GM10248 (cell line): ENCODE measurements around the gene LBX2.
"Not testable (repeated sequence)": the region's sequence is repeated elsewhere in the genome, so short reads cannot be mapped to it uniquely, and the experiment has no call there.

Source experiments
- CTCF ChIA-PET: fragments of 300-600 bp; sonication (Branson Sonifier 250); formaldehyde crosslinking; extraction: SDS; loops from one replicate; lab custom pipeline; 2021; ENCODE audit warnings: antibody characterized with exemption; lab: Yijun Ruan, JAX
- POLR2A ChIA-PET: fragments of 350-650 bp; sonication (Branson Sonifier 250); formaldehyde crosslinking; extraction: SDS; loops from one replicate; lab custom pipeline; 2020; ENCODE audit warnings: antibody characterized with exemption; lab: Yijun Ruan, JAX
- DNase-seq: peaks from one replicate; pipeline ENCODE4 v3.0.0; 2012; ENCODE audit errors: extremely low spot score
- CTCF ChIP-seq: IDR thresholded peaks from 2 replicates; pipeline ENCODE4 v1.5.1; 2012; ENCODE audit warnings: mild to moderate bottlenecking, low read depth; ENCODE audit errors: extremely low read depth, missing control alignments, control extremely low read depth

Gene LBX2

GRCh38 chr2:74489906-74490305 lies 9.5 kb downstream of the LBX2 start:
- DNase-seq, result no peak
- CTCF ChIA-PET, result interaction anchor here (0.9 to 2.5 kb wide), 6 partner anchors 9 to 99 kb away, joined by 3 to 10 read pairs (median 4); partner anchors contain the start of gene LBX2
- POLR2A ChIA-PET, result interaction anchor here (0.9 kb wide), 1 partner anchor 11 kb away, joined by 3 read pairs; no protein-coding TSS in a partner anchor
- TF ChIP-seq CTCF, result no peak

GRCh38 chr2:74488643-74489481 lies 10.5 kb downstream of the LBX2 start:
- no peak for DNase-seq
- TF ChIP-seq CTCF, result no peak
- ChIA-PET CTCF (interaction anchor here (0.6 to 3.3 kb wide), 7 partner anchors 8 to 99 kb away, joined by 3 to 15 read pairs (median 3); partner anchors contain the start of gene LBX2), POLR2A (interaction anchor here (0.9 kb wide), 1 partner anchor 12 kb away, joined by 3 read pairs; no protein-coding TSS in a partner anchor)

- TF ChIP-seq CTCF, result no peak
- DNase-seq, result no peak
- ChIA-PET POLR2A (no interaction called here), CTCF (interaction anchor here (3.3 kb wide), 1 partner anchor 102 kb away, joined by 15 read pairs; no protein-coding TSS in a partner anchor)
These were observed 13.3 kb downstream of the LBX2 start for GRCh38 chr2:74486141-74486540.

GRCh38 chr2:74483675-74484164 lies 15.7 kb downstream of the LBX2 start:
- not testable (repeated sequence) for DNase-seq
- ChIA-PET CTCF (interaction anchor here (1.0 to 5.3 kb wide), 20 partner anchors 9 to 127 kb away, joined by 3 to 106 read pairs (median 10); partner anchors contain the start of genes AUP1, HTRA2, INO80B and LBX2), POLR2A (interaction anchor here (1.9 kb wide), 1 partner anchor 12 kb away, joined by 4 read pairs; the partner anchor contains the start of gene MRPL53)

GRCh38 chr2:74482801-74483674 lies 16.4 kb downstream of the LBX2 start, which contains the start of the genes CCDC142 and TTC31:
Gene CCDC142, minus strand, starts transcription at chr2:74482998. Its CDS starts 161 bp downstream, at chr2:74482837.
Gene TTC31, plus strand, starts transcription at chr2:74483081. Its CDS starts 15 bp downstream, at chr2:74483096.
- CTCF ChIA-PET, result interaction anchor here (0.9 to 5.3 kb wide), 32 partner anchors 9 to 127 kb away, joined by 3 to 106 read pairs (median 6); partner anchors contain the start of genes AUP1, HTRA2, INO80B and LBX2
- DNase-seq, result peak; percentile 93
- POLR2A ChIA-PET, result interaction anchor here (1.1 to 1.9 kb wide), 2 partner anchors 11 to 28 kb away, joined by 3 to 4 read pairs; partner anchors contain the start of genes INO80B and MRPL53
- TF ChIP-seq CTCF, result peak; percentile 88
